Uterus (tissue), 4 donors: ENCODE results near the gene SLC16A4. TPM values are rescaled to one million over a fixed set of nuclear protein-coding genes. Genes with fewer than 3 reads are reported as not detected.
"Not testable (repeated sequence)": the region's sequence is repeated elsewhere in the genome, so short reads cannot be mapped to it uniquely, and the experiment has no call there.

ENCODE experiments used
- DNase-seq, 2 donors: peaks; one replicate each; pipeline ENCODE4 v3.0.0-alpha.2; 2019 to 2020
- H3K27ac ChIP-seq, 2 donors: fragments of 200-600 bp; sonication (generic); 1 replicate in 1 of 2; 2 replicates in 1 of 2; pipeline ENCODE4 v1.5.1; 2016 to 2018
- H3K27me3 ChIP-seq, 2 donors: fragments of 200-600 bp; sonication (generic); one replicate each; pipeline ENCODE4 v1.5.1; 2018 to 2019; ENCODE audit warnings: control low read depth in 1 of 2
- H3K36me3 ChIP-seq, 2 donors: fragments of 200-600 bp; sonication (generic); one replicate each; pipeline ENCODE4 v1.5.1; 2019; ENCODE audit warnings: control low read depth in 1 of 2
- H3K4me1 ChIP-seq, 2 donors: fragments of 200-600 bp; sonication (generic); one replicate each; pipeline ENCODE4 v1.5.1; 2018 to 2019; ENCODE audit warnings: control low read depth in 1 of 2
- H3K4me3 ChIP-seq, 2 donors: fragments of 200-600 bp; sonication (generic); 1 replicate in 1 of 2; 2 replicates in 1 of 2; pipeline ENCODE4 v1.5.1; 2018 to 2019; ENCODE audit warnings: mild to moderate bottlenecking in 1 of 2
- H3K9me3 ChIP-seq, 2 donors: fragments of 200-600 bp; sonication (generic); one replicate each; pipeline ENCODE4 v1.5.1; 2019; ENCODE audit warnings: control low read depth in 1 of 2
- CTCF ChIP-seq, 4 experiments: fragments of 200-600 bp in 2 of 4; fragments of 450-650 bp in 2 of 4; sonication (generic) in 2 of 4; IDR thresholded peaks; one replicate each; pipeline ENCODE4 v1.5.1; 2016 to 2019; ENCODE audit warnings: antibody characterized with exemption in 4 of 4, mild to moderate bottlenecking in 2 of 4, moderate library complexity in 1 of 4
- POLR2A ChIP-seq, 2 donors: fragments of 450-650 bp; IDR thresholded peaks; one replicate each; pipeline ENCODE4 v1.6.1; 2016; ENCODE audit warnings: antibody characterized with exemption in 2 of 2, mild to moderate bottlenecking in 1 of 2, moderate library complexity in 1 of 2
- intact Hi-C: fragments of 100-400 bp; cut with DNase I; formaldehyde crosslinking; loops from one replicate; pipeline ENCODE4 v1.15.1; 2023; ENCODE audit warnings: low total_unique reads
- total RNA-seq, 4 donors: library from RNA; depleted of rRNA in 3 of 4; stranded (reverse); fragments of >200 nt in 3 of 4; gene quantifications; one replicate each; pipeline versions ENCODE4 v1.1.0 to v1.2.4, GENCODE V29; 2014 to 2023
- donor health status: DM: yes; HTN: yes; CAD: no.

Gene SLC16A4
- total RNA-seq, 4 donors from 2014 or later = 2.3 to 11.3 (median 4.6) TPM

DNA sequence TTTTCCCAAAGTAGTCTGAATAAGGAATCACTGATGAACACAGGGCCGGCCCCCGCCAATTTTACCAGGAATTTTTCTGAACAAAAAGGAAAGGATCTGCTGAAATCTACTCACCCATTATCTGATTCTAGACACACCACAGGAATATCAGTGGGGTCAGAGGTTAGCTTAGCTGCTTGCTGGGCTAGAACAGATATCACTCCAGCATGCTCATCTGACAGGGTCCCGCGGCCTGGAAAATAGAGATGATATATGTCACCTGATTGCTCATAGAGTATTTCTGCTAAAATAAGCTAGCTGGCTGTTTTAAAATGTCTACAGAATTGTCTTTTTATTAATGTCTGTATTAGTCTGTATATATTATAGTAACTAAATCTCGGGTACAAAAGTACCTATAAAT lies 13.0 kb upstream of the SLC16A4 start:
- H3K36me3 ChIP-seq = no peaks in the 10 kb centered on the region
- TF ChIP-seq CTCF (IDR thresholded peaks at IDR 0.05) (no peak), POLR2A (IDR thresholded peaks at IDR 0.05) (no peak)
- no peak overlapping the region for H3K27ac ChIP-seq
- H3K4me3 ChIP-seq = no peak overlapping the region
- no peaks in the 10 kb centered on the region for H3K9me3 ChIP-seq
- no peak for DNase-seq
- peaks cover 0 to 5% of the 10 kb centered on the region in 2 donors for H3K4me1 ChIP-seq
- intact Hi-C loops = no loop called here
- H3K27me3 ChIP-seq = no peaks in the 10 kb centered on the region

- DNase-seq, H3K4me1 ChIP-seq, H3K27ac ChIP-seq, H3K36me3 ChIP-seq, H3K27me3 ChIP-seq, H3K9me3 ChIP-seq, H3K4me3 ChIP-seq, intact Hi-C loops: not testable (repeated sequence)
Observed at GRCh38 chr1:110396259-110396958, 5.6 kb upstream of the SLC16A4 start.

GRCh38 chr1:110394493-110394820 lies 3.6 kb upstream of the SLC16A4 start:
- Histone ChIP-seq H3K36me3 (no peaks in the 10 kb centered on the region), H3K4me1 (no peaks in the 10 kb centered on the region), H3K27ac (no peak overlapping the region), H3K9me3 (no peaks in the 10 kb centered on the region), H3K4me3 (no peak overlapping the region), H3K27me3 (no peaks in the 10 kb centered on the region)
- DNase-seq = no peak
- intact Hi-C loops = no loop called here
- no peak for TF ChIP-seq POLR2A (IDR thresholded peaks at IDR 0.05)
- TF ChIP-seq CTCF (IDR thresholded peaks at IDR 0.05) = no peak

DNA sequence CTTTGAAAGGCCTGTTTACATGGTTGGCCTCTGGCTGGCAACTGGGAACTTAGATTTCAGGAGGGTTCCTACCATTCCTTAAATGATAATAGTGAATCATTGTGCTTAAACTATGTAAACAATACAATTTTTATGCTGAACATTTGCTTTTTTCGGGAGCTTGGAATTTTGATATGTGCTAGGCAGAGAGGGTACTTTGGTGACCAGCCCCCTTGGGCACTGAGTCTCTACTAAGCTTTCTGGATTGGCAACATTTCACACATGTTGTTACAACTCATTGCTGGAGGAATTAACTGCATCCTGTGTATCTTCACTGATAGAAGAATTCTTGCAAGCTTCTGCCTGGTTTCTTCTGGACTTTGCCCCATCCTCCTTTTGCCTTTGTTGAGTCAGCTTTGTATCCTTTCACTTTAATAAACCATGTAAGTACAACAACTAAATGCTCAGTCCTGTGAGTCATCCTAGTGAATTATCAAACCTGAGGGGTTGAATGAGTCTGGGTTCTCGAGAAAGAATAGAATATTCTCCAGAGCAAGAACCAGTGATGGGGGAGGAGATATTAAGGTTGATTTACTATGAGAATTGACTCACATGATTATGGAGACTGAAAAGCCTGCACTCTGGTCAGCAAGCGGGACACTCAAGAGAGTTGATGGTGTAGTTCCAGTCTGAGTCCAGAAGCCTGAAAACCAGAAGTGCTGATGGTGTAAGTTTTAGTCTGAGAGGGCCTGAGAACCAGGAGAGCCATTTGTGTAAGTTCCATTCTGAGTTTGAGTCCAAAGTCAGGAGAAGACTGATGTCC lies 3.1 kb upstream of the SLC16A4 start:
- no peak overlapping the region for H3K27ac ChIP-seq
- H3K27me3 ChIP-seq = no peaks in the 10 kb centered on the region
- H3K4me3 ChIP-seq = no peak overlapping the region
- no peak for TF ChIP-seq CTCF (IDR thresholded peaks at IDR 0.05)
- TF ChIP-seq POLR2A (IDR thresholded peaks at IDR 0.05) = no peak
- DNase-seq = no peak
- H3K36me3 ChIP-seq = no peaks in the 10 kb centered on the region
- no peaks in the 10 kb centered on the region for H3K4me1 ChIP-seq
- H3K9me3 ChIP-seq = no peaks in the 10 kb centered on the region
- intact Hi-C loops = no loop called here

DNA sequence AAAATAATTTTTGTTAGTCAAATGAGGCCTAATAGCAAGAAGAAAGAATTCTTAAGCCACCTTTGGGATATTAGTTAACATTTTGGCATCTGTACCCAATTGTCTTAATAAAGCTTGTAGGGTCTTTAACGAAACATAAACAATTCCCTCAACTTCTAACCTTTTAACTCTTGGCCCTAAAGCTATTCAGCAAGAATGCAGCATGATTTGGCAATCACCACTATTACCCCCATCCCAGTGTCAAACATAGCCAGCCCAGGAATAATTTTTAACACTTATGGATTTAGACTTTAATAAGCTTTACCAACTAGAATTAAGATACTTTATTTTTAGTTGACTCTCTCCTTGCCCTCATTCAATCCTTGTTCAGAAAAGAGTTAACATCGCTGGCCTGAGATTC lies 2.5 kb upstream of the SLC16A4 start:
- no peaks in the 10 kb centered on the region for H3K36me3 ChIP-seq
- no peaks in the 10 kb centered on the region for H3K9me3 ChIP-seq
- TF ChIP-seq CTCF (IDR thresholded peaks at IDR 0.05) (no peak), POLR2A (IDR thresholded peaks at IDR 0.05) (no peak)
- H3K4me1 ChIP-seq = no peaks in the 10 kb centered on the region
- no peak overlapping the region for H3K4me3 ChIP-seq
- H3K27me3 ChIP-seq = no peaks in the 10 kb centered on the region
- H3K27ac ChIP-seq = no peak overlapping the region
- intact Hi-C loops = no loop called here
- DNase-seq = no peak
